Measurements from ENCODE around the gene KMT2B.

Gene KMT2B

GRCh38 chr19:35782589-35782988, 64.8 kb downstream of the KMT2B start:
- no peak overlapping the region for H3K14ac ChIP-seq (ENCODE audit: low read length)
- no peak overlapping the region for H2BK5ac ChIP-seq (ENCODE audit: low read depth, low read length, poor library complexity)
- no peak overlapping the region for H2BK120ac ChIP-seq (ENCODE audit: insufficient read depth, low read length, poor library complexity)
- no peak overlapping the region for H3K4me3 ChIP-seq (ENCODE audit: low read depth, low read length)
- H3K27ac ChIP-seq (ENCODE audit: low read depth, low read length), result no peak overlapping the region
- H3K27me3 ChIP-seq (ENCODE audit: insufficient read depth, low read length), result no peaks in the 10 kb centered on the region
- H4K91ac ChIP-seq (ENCODE audit: low read depth, low read length), result no peak overlapping the region
- H3K18ac ChIP-seq (ENCODE audit: low read length), result no peak overlapping the region
- no peak for DNase-seq
- H3K4ac ChIP-seq (ENCODE audit: low read depth, low read length), result no peak overlapping the region
- H3K36me3 ChIP-seq (ENCODE audit: control insufficient read depth in 1 of 2, insufficient read depth in 2 of 2, low read length in 2 of 2), result peaks cover 14 to 15% of the 10 kb centered on the region in 2 experiments
- H3K9ac ChIP-seq (ENCODE audit: low read length), result no peak overlapping the region
- no peak overlapping the region for H4K12ac ChIP-seq (ENCODE audit: low read depth, low read length)
- H3K9me3 ChIP-seq (ENCODE audit: insufficient read depth, low read depth, low read length), result peaks cover 3% of the 10 kb centered on the region
- H2AK5ac ChIP-seq (ENCODE audit: low read length), result no peak overlapping the region
- H2AFZ ChIP-seq (ENCODE audit: insufficient read depth, low read length, poor library complexity), result no peak overlapping the region
- H3K4me2 ChIP-seq (ENCODE audit: low read length), result no peak overlapping the region
- no CpG with 5 or more reads among the region's 12 CpGs for WGBS (ENCODE audit: extremely low coverage, insufficient coverage, insufficient read length)
- no peaks in the 10 kb centered on the region for H3K79me2 ChIP-seq (ENCODE audit: control insufficient read depth, insufficient read depth, low read length, poor library complexity)
- no peak overlapping the region for H3K23ac ChIP-seq (ENCODE audit: low read length)
- H4K8ac ChIP-seq (ENCODE audit: low read depth, low read length), result no peak overlapping the region
- peaks cover 3 to 7% of the 10 kb centered on the region in 2 experiments for H3K4me1 ChIP-seq (ENCODE audit: control insufficient read depth in 1 of 2, insufficient read depth in 2 of 2, low read length in 2 of 2)
- no peaks in the 10 kb centered on the region for H3K79me1 ChIP-seq (ENCODE audit: low read length)
- H2BK12ac ChIP-seq (ENCODE audit: low read length), result no peak overlapping the region

- no peak overlapping the region for H2BK12ac ChIP-seq (ENCODE audit: low read length)
- no CpG with 5 or more reads among the region's 28 CpGs for WGBS (ENCODE audit: extremely low coverage, insufficient coverage, insufficient read length)
- H3K14ac ChIP-seq (ENCODE audit: low read length), result no peak overlapping the region
- no peak overlapping the region for H3K4me2 ChIP-seq (ENCODE audit: low read length)
- no peak overlapping the region for H2BK120ac ChIP-seq (ENCODE audit: insufficient read depth, low read length, poor library complexity)
- H3K4ac ChIP-seq (ENCODE audit: low read depth, low read length), result no peak overlapping the region
- H3K27me3 ChIP-seq (ENCODE audit: insufficient read depth, low read length), result no peaks in the 10 kb centered on the region
- no peak for DNase-seq
- H3K79me1 ChIP-seq (ENCODE audit: low read length), result no peaks in the 10 kb centered on the region
- no peaks in the 10 kb centered on the region for H3K79me2 ChIP-seq (ENCODE audit: control insufficient read depth, insufficient read depth, low read length, poor library complexity)
- no peak overlapping the region for H3K27ac ChIP-seq (ENCODE audit: low read depth, low read length)
- H2AFZ ChIP-seq (ENCODE audit: insufficient read depth, low read length, poor library complexity), result no peak overlapping the region
- H2AK5ac ChIP-seq (ENCODE audit: low read length), result no peak overlapping the region
- peaks cover 0 to 5% of the 10 kb centered on the region in 2 experiments for H3K4me1 ChIP-seq (ENCODE audit: control insufficient read depth in 1 of 2, insufficient read depth in 2 of 2, low read length in 2 of 2)
- no peak overlapping the region for H3K9ac ChIP-seq (ENCODE audit: low read length)
- H4K91ac ChIP-seq (ENCODE audit: low read depth, low read length), result no peak overlapping the region
- peaks cover 3% of the 10 kb centered on the region for H3K9me3 ChIP-seq (ENCODE audit: insufficient read depth, low read depth, low read length)
- H3K18ac ChIP-seq (ENCODE audit: low read length), result no peak overlapping the region
- H3K4me3 ChIP-seq (ENCODE audit: low read depth, low read length), result no peak overlapping the region
- no peak overlapping the region for H3K23ac ChIP-seq (ENCODE audit: low read length)
- H4K12ac ChIP-seq (ENCODE audit: low read depth, low read length), result no peak overlapping the region
- no peak overlapping the region for H4K8ac ChIP-seq (ENCODE audit: low read depth, low read length)
- peaks cover 13 to 15% of the 10 kb centered on the region in 2 experiments for H3K36me3 ChIP-seq (ENCODE audit: control insufficient read depth in 1 of 2, insufficient read depth in 2 of 2, low read length in 2 of 2)
- H2BK5ac ChIP-seq (ENCODE audit: low read depth, low read length, poor library complexity), result no peak overlapping the region
Measured at GRCh38 chr19:35783469-35784434, 65.9 kb downstream of the KMT2B start.

GRCh38 chr19:35784503-35785338, 66.9 kb downstream of the KMT2B start:
- no peak for DNase-seq
- Histone ChIP-seq H3K4me2 (ENCODE audit: low read length) (peak overlapping the region; percentile 13), H3K4ac (ENCODE audit: low read depth, low read length) (no peak overlapping the region), H2BK120ac (ENCODE audit: insufficient read depth, low read length, poor library complexity) (no peak overlapping the region), H3K23ac (ENCODE audit: low read length) (no peak overlapping the region), H3K79me2 (ENCODE audit: control insufficient read depth, insufficient read depth, low read length, poor library complexity) (no peaks in the 10 kb centered on the region), H3K14ac (ENCODE audit: low read length) (no peak overlapping the region), H3K36me3 (ENCODE audit: control insufficient read depth in 1 of 2, insufficient read depth in 2 of 2, low read length in 2 of 2) (peaks cover 11 to 15% of the 10 kb centered on the region in 2 experiments), H3K79me1 (ENCODE audit: low read length) (no peaks in the 10 kb centered on the region), H3K27me3 (ENCODE audit: insufficient read depth, low read length) (no peaks in the 10 kb centered on the region), H3K4me3 (ENCODE audit: low read depth, low read length) (peak overlapping the region; percentile 23), H3K27ac (ENCODE audit: low read depth, low read length) (no peak overlapping the region), H3K18ac (ENCODE audit: low read length) (no peak overlapping the region), H4K12ac (ENCODE audit: low read depth, low read length) (no peak overlapping the region), H3K9me3 (ENCODE audit: insufficient read depth, low read depth, low read length) (peaks cover 5% of the 10 kb centered on the region), H4K8ac (ENCODE audit: low read depth, low read length) (no peak overlapping the region), H2BK12ac (ENCODE audit: low read length) (no peak overlapping the region), H3K9ac (ENCODE audit: low read length) (no peak overlapping the region), H2BK5ac (ENCODE audit: low read depth, low read length, poor library complexity) (no peak overlapping the region), H3K4me1 (ENCODE audit: control insufficient read depth in 1 of 2, insufficient read depth in 2 of 2, low read length in 2 of 2) (peaks cover 0 to 5% of the 10 kb centered on the region in 2 experiments), H2AK5ac (ENCODE audit: low read length) (no peak overlapping the region), H4K91ac (ENCODE audit: low read depth, low read length) (no peak overlapping the region), H2AFZ (ENCODE audit: insufficient read depth, low read length, poor library complexity) (no peak overlapping the region)
- WGBS (ENCODE audit: extremely low coverage, insufficient coverage, insufficient read length), result no CpG with 5 or more reads among the region's 45 CpGs

- Histone ChIP-seq H2AK5ac (ENCODE audit: low read length) (no peak overlapping the region), H2BK5ac (ENCODE audit: low read depth, low read length, poor library complexity) (no peak overlapping the region), H2BK120ac (ENCODE audit: insufficient read depth, low read length, poor library complexity) (no peak overlapping the region), H3K23ac (ENCODE audit: low read length) (no peak overlapping the region), H3K4me2 (ENCODE audit: low read length) (no peak overlapping the region), H3K14ac (ENCODE audit: low read length) (no peak overlapping the region), H2BK12ac (ENCODE audit: low read length) (no peak overlapping the region), H3K27me3 (ENCODE audit: insufficient read depth, low read length) (no peaks in the 10 kb centered on the region), H2AFZ (ENCODE audit: insufficient read depth, low read length, poor library complexity) (no peak overlapping the region), H3K9me3 (ENCODE audit: insufficient read depth, low read depth, low read length) (peaks cover 5% of the 10 kb centered on the region), H3K36me3 (ENCODE audit: control insufficient read depth in 1 of 2, insufficient read depth in 2 of 2, low read length in 2 of 2) (peaks cover 11 to 15% of the 10 kb centered on the region in 2 experiments), H3K9ac (ENCODE audit: low read length) (no peak overlapping the region), H4K8ac (ENCODE audit: low read depth, low read length) (no peak overlapping the region), H3K4ac (ENCODE audit: low read depth, low read length) (no peak overlapping the region), H4K12ac (ENCODE audit: low read depth, low read length) (no peak overlapping the region), H3K4me3 (ENCODE audit: low read depth, low read length) (peak overlapping the region; percentile 16), H3K27ac (ENCODE audit: low read depth, low read length) (no peak overlapping the region), H3K18ac (ENCODE audit: low read length) (no peak overlapping the region), H3K4me1 (ENCODE audit: control insufficient read depth in 1 of 2, insufficient read depth in 2 of 2, low read length in 2 of 2) (peaks cover 0 to 5% of the 10 kb centered on the region in 2 experiments), H4K91ac (ENCODE audit: low read depth, low read length) (no peak overlapping the region), H3K79me2 (ENCODE audit: control insufficient read depth, insufficient read depth, low read length, poor library complexity) (no peaks in the 10 kb centered on the region), H3K79me1 (ENCODE audit: low read length) (no peaks in the 10 kb centered on the region)
- no CpG with 5 or more reads among the region's 10 CpGs for WGBS (ENCODE audit: extremely low coverage, insufficient coverage, insufficient read length)
- DNase-seq, result no peak
Measured at GRCh38 chr19:35785339-35785627, 67.5 kb downstream of the KMT2B start.

Data from trophoblast cell (in vitro differentiated cells and primary cell).